Erythroblast (primary cell): Measurements from ENCODE around the gene RTCB.

ENCODE experiments used
- GATA1 ChIP-seq: IDR thresholded peaks from 2 replicates; pipeline ENCODE4 v1.6.1; 2011; ENCODE audit warnings: low read depth, mild to moderate bottlenecking, control low read depth, low read length, moderate library complexity
- POLR2A ChIP-seq: IDR thresholded peaks from 2 replicates; pipeline ENCODE4 v1.6.1; 2011; ENCODE audit warnings: mild to moderate bottlenecking, low read length

DNA sequence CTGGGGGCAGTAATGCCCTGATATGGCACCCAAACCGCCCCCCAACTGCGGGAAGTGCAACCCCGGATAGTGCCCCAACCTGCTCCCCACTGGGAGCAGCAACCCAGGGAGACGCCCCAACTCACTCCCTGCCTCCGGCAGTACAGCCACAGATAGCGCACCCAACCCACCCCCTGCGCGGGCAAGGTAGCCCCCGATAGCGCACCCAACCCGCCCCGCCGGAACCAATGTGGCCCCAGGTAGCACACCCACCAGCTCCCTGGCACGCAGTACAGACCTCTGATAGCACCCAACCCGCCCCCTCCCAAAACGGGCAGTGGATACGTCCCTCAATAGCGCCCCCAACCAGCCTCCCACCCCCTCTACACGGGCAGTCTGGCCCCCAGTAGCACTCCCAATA is 58.2 kb downstream of the RTCB start:
- TF ChIP-seq POLR2A (no peak), GATA1 (no peak)
